ENCODE data around the gene C11orf24. TPM values are rescaled to one million over a fixed set of nuclear protein-coding genes. Genes with fewer than 3 reads are reported as not detected.

The C11orf24 gene
- total and polyA plus RNA-seq, 2 of the 4 experiments (the other 2 are of a cell fraction), result 42.5 to 135 TPM

GRCh38 chr11:68213135-68213515 lies 58.6 kb downstream of the C11orf24 start, which contains the start of gene KMT5B:
Gene KMT5B (minus strand): TSS chr11:68213296. CDS start chr11:68190076, 23,220 bp downstream.
- H2AK5ac ChIP-seq (ENCODE audit: low read depth, low read length), result peak within 1 kb of the TSS; percentile 61
- H3K23ac ChIP-seq (ENCODE audit: low read depth, low read length), result peak within 1 kb of the TSS; percentile 93
- WGBS, 2 experiments (ENCODE audit: extremely low coverage in 2 of 2, insufficient read length in 1 of 2), result 0% methylated on average over 2 of the region's 60 CpGs; no CpG with 5 or more reads in 1 of the 2 experiments
- H3K36me3 ChIP-seq (ENCODE audit: control insufficient read depth, insufficient read depth, low read length), result no peaks in the 10 kb centered on the region
- intact Hi-C loops (cut with micrococcal nuclease) (no loop called here), dilution Hi-C loops (cut with HindIII; ENCODE audit: low sequenced_read_pairs, unreplicated experiment) (no loop called here), in situ Hi-C loops (cut with MboI; ENCODE audit: low sequenced_read_pairs) (no loop called here)
- H2BK5ac ChIP-seq (ENCODE audit: low read depth, low read length, poor library complexity, severe bottlenecking), result peak within 1 kb of the TSS; percentile 100
- peak within 1 kb of the TSS; percentile 93 to 98; a peak in 2 of 4 replicates for H4K8ac ChIP-seq (ENCODE audit: low read depth in 2 of 2, low read length in 2 of 2)
- no peak for TF ChIP-seq RFX5 (IDR thresholded peaks at IDR 0.05; ENCODE audit: low read depth, low read length)
- peak; percentile 13; the same call in 1 of the 2 replicates for TF ChIP-seq MAZ (IDR thresholded peaks at IDR 0.05; ENCODE audit: borderline replicate concordance, low read depth, low read length)
- TF ChIP-seq CHD1 (IDR thresholded peaks at IDR 0.05; ENCODE audit: low read depth, low read length), result 0 out of 2 replicates have a peak, but pooled peaks have one; percentile 24
- TF ChIP-seq FOS (IDR thresholded peaks at IDR 0.05; ENCODE audit: low read depth, low read length), result no peak
- TF ChIP-seq CEBPB (IDR thresholded peaks at IDR 0.05; ENCODE audit: low read depth, low read length), result no peak
- no peak for TF ChIP-seq RAD21 (IDR thresholded peaks at IDR 0.05; ENCODE audit: low read length)
- no peak for TF ChIP-seq POLR2A (IDR thresholded peaks at IDR 0.05; ENCODE audit: low read depth, low read length)
- no peak for TF ChIP-seq NFE2L2 (IDR thresholded peaks at IDR 0.05; ENCODE audit: low read depth, low read length)
- no peak for TF ChIP-seq CTCF (conservative IDR thresholded peaks at IDR 0.05; ENCODE audit: low read depth, low read length)
- no peak for TF ChIP-seq SMC3 (IDR thresholded peaks at IDR 0.05; ENCODE audit: low read depth, low read length)
- TF ChIP-seq MXI1 (IDR thresholded peaks at IDR 0.05; ENCODE audit: borderline replicate concordance, low read depth, low read length), result no peak
- H3K4ac ChIP-seq (ENCODE audit: low read depth, low read length), result peak within 1 kb of the TSS; percentile 96
- DNase-seq (peak; percentile 54), ATAC-seq (ENCODE audit: low read depth) (peak; percentile 25)
- peak within 1 kb of the TSS; percentile 100 for H3K4me3 ChIP-seq (ENCODE audit: insufficient read depth, low read depth, low read length)
- peaks cover 5% of the 10 kb centered on the region; the same call in 1 of the 2 replicates for H3K4me1 ChIP-seq (ENCODE audit: control insufficient read depth, insufficient read depth, low read length)
- no TSS peak for BruUV-seq (replicated peaks)
- no peak within 1 kb of the TSS for H2BK20ac ChIP-seq (ENCODE audit: low read depth, low read length)
- peak within 1 kb of the TSS; percentile 65; the same call in 1 of the 2 replicates for H3K56ac ChIP-seq (ENCODE audit: extremely low read depth, insufficient read depth, low read length)
- H3K9me1 ChIP-seq (ENCODE audit: insufficient read depth, low read length), result peaks cover 13% of the 10 kb centered on the region; the same call in 1 of the 2 replicates
- peaks cover 6 to 43% of the 10 kb centered on the region in 2 experiments for H3K79me1 ChIP-seq (ENCODE audit: low read depth in 1 of 2, low read length in 2 of 2)
- H3K9ac ChIP-seq (ENCODE audit: low read depth, low read length), result peak within 1 kb of the TSS; percentile 91
- H4K20me1 ChIP-seq (ENCODE audit: insufficient read depth, low read length), result peaks cover 46% of the 10 kb centered on the region
- H3K4me2 ChIP-seq (ENCODE audit: low read depth, low read length), result peak within 1 kb of the TSS; percentile 94
- H2AK9ac ChIP-seq (replicated peaks; ENCODE audit: low read depth, low read length, poor library complexity), result peak within 1 kb of the TSS; percentile 96
- peak within 1 kb of the TSS; percentile 84 for H4K91ac ChIP-seq (ENCODE audit: insufficient read depth, low read depth, low read length)
- H3K27ac ChIP-seq (ENCODE audit: insufficient read depth, low read length), result peak within 1 kb of the TSS; percentile 89
- H2BK120ac ChIP-seq (ENCODE audit: low read depth, low read length), result peak within 1 kb of the TSS; percentile 72
- peak within 1 kb of the TSS; percentile 21; the same call in 1 of the 3 replicates for H2BK15ac ChIP-seq (ENCODE audit: low read depth, low read length)
- ChIA-PET CTCF (no interaction called here), POLR2A (ENCODE audit: unreplicated experiment) (no interaction called here)
- peaks cover 19% of the 10 kb centered on the region for H3K27me3 ChIP-seq (ENCODE audit: control insufficient read depth, insufficient read depth, low read length)
- peak within 1 kb of the TSS; percentile 96 for H3K14ac ChIP-seq (replicated peaks; ENCODE audit: low read depth, low read length)
- no peaks in the 10 kb centered on the region for H3K9me3 ChIP-seq (ENCODE audit: control insufficient read depth, insufficient read depth, low read length)
- H3K18ac ChIP-seq (ENCODE audit: low read depth, low read length), result peak within 1 kb of the TSS; percentile 78
- peak within 1 kb of the TSS; percentile 95 for H2AFZ ChIP-seq (replicated peaks; ENCODE audit: low read length, poor library complexity)
- H4K5ac ChIP-seq (ENCODE audit: low read depth, low read length), result peak within 1 kb of the TSS; percentile 88
